OCI-LY7 (cell line): ENCODE data around the gene METTL1.

Experiments used
- CTCF ChIP-seq: fragments of 200-600 bp; sonication (generic); conservative IDR thresholded peaks from 2 replicates; pipeline ENCODE4 v1.5.1; 2014; ENCODE audit warnings: mild to moderate bottlenecking, antibody characterized with exemption, low read length, moderate library complexity, mixed read lengths
- EZH2phosphoT487 ChIP-seq: fragments of 200-600 bp; sonication (generic); IDR thresholded peaks from 2 replicates; pipeline ENCODE4 v1.6.1; 2018; ENCODE audit warnings: low read depth, borderline replicate concordance, mild to moderate bottlenecking, mixed run types, antibody characterized with exemption, low read length, moderate library complexity, mixed read lengths

- no peak for TF ChIP-seq CTCF
- no peak for TF ChIP-seq EZH2phosphoT487
Observed at GRCh38 chr12:57732270-57732669, 39.6 kb downstream of the METTL1 start.
